Gastrocnemius medialis (tissue), 4 donors: ENCODE measurements around the gene LHX1.

Experiments
- POLR2A ChIP-seq, 2 donors: fragments of 450-650 bp; IDR thresholded peaks; one replicate each; pipeline ENCODE4 v1.6.1; 2017; ENCODE audit warnings: antibody characterized with exemption in 2 of 2, mild to moderate bottlenecking in 2 of 2, moderate library complexity in 2 of 2
- TF ChIP-seq, protein P1 (sequence below), 5 experiments: fragments of 450-650 bp in 3 of 5; fragments of 200-600 bp in 2 of 5; sonication (generic) in 2 of 5; IDR thresholded peaks in 4 of 5; conservative IDR thresholded peaks in 1 of 5; 1 replicate in 4 of 5; 2 replicates in 1 of 5; pipeline ENCODE4 v1.5.1; 2016 to 2019; ENCODE audit warnings: antibody characterized with exemption in 5 of 5, mild to moderate bottlenecking in 3 of 5, moderate library complexity in 3 of 5

- TF ChIP-seq POLR2A (IDR thresholded peaks at IDR 0.05), result no peak
- TF ChIP-seq, protein P1, sequence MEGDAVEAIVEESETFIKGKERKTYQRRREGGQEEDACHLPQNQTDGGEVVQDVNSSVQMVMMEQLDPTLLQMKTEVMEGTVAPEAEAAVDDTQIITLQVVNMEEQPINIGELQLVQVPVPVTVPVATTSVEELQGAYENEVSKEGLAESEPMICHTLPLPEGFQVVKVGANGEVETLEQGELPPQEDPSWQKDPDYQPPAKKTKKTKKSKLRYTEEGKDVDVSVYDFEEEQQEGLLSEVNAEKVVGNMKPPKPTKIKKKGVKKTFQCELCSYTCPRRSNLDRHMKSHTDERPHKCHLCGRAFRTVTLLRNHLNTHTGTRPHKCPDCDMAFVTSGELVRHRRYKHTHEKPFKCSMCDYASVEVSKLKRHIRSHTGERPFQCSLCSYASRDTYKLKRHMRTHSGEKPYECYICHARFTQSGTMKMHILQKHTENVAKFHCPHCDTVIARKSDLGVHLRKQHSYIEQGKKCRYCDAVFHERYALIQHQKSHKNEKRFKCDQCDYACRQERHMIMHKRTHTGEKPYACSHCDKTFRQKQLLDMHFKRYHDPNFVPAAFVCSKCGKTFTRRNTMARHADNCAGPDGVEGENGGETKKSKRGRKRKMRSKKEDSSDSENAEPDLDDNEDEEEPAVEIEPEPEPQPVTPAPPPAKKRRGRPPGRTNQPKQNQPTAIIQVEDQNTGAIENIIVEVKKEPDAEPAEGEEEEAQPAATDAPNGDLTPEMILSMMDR (IDR thresholded peaks at IDR 0.05 in 4 of 5, conservative IDR thresholded peaks at IDR 0.05 in 1 of 5), result no peak
Observed at GRCh38 chr17:36932694-36933511, 4.4 kb upstream of the LHX1 start.
